Mesenchymal stem cell (in vitro differentiated cells and primary cell): Measurements from ENCODE around the gene SDCCAG8.

Source experiments
- DNase-seq: peaks from one replicate; pipeline ENCODE4 v3.0.0-alpha.2; 2013
- H2AFZ ChIP-seq: one replicate; pipeline ENCODE4 v1.6.1; 2013; ENCODE audit warnings: low read depth, mild to moderate bottlenecking, control low read depth, inconsistent platforms, low read length, moderate library complexity
- H2AK5ac ChIP-seq: 2 replicates; pipeline ENCODE4 v1.6.1; 2013; ENCODE audit warnings: low read length, moderate library complexity, mild to moderate bottlenecking, inconsistent platforms; ENCODE audit not compliant: severe bottlenecking
- H2BK120ac ChIP-seq: one replicate; pipeline ENCODE4 v1.6.1; 2013; ENCODE audit warnings: low read depth, mild to moderate bottlenecking, inconsistent platforms, low read length, moderate library complexity
- H2BK12ac ChIP-seq, 2 experiments: one replicate each; pipeline ENCODE4 v1.6.1; 2013; ENCODE audit warnings: inconsistent platforms in 2 of 2, low read length in 2 of 2, mild to moderate bottlenecking in 2 of 2, moderate library complexity in 2 of 2, control low read depth in 1 of 2
- H2BK15ac ChIP-seq: one replicate; pipeline ENCODE4 v1.6.1; 2013; ENCODE audit warnings: mild to moderate bottlenecking, low read depth, inconsistent platforms; ENCODE audit not compliant: poor library complexity, severe bottlenecking
- H2BK5ac ChIP-seq: 2 replicates; pipeline ENCODE4 v1.6.1; 2013; ENCODE audit warnings: low read depth, mild to moderate bottlenecking, low read length, control low read depth, inconsistent platforms; ENCODE audit not compliant: poor library complexity, severe bottlenecking
- H3K14ac ChIP-seq, 2 experiments: one replicate each; pipeline ENCODE4 v1.6.1; 2013; ENCODE audit warnings: inconsistent platforms in 2 of 2, low read length in 2 of 2, control low read depth in 1 of 2, mild to moderate bottlenecking in 1 of 2, moderate library complexity in 1 of 2
- H3K18ac ChIP-seq, 2 experiments: one replicate each; pipeline ENCODE4 v1.6.1; 2013; ENCODE audit warnings: inconsistent platforms in 2 of 2, low read length in 2 of 2, control low read depth in 1 of 2, low read depth in 1 of 2, mild to moderate bottlenecking in 1 of 2
- H3K23ac ChIP-seq, 2 experiments: one replicate each; pipeline ENCODE4 v1.6.1; 2013; ENCODE audit warnings: inconsistent platforms in 2 of 2, low read length in 2 of 2, mild to moderate bottlenecking in 2 of 2, moderate library complexity in 2 of 2, control low read depth in 1 of 2
- H3K27ac ChIP-seq: 2 replicates; pipeline ENCODE4 v1.5.1; 2013; ENCODE audit warnings: mild to moderate bottlenecking, moderate library complexity, low read length, control low read depth, inconsistent platforms; ENCODE audit not compliant: poor library complexity, severe bottlenecking
- H3K27me3 ChIP-seq, 2 experiments: 2 replicates each; pipeline versions ENCODE4 v1.6.1 to v1.7.0; 2013; ENCODE audit warnings: low read length in 2 of 2, mild to moderate bottlenecking in 2 of 2, moderate library complexity in 2 of 2, control low read depth in 1 of 2, inconsistent platforms in 1 of 2; ENCODE audit not compliant: control insufficient read depth in 1 of 2, insufficient read depth in 1 of 2
- H3K36me3 ChIP-seq, 2 experiments: 2 replicates each; pipeline versions ENCODE4 v1.6.1 to v1.7.0; 2013; ENCODE audit warnings: low read length in 2 of 2, control low read depth in 1 of 2, inconsistent platforms in 1 of 2, low read depth in 1 of 2, mild to moderate bottlenecking in 1 of 2; ENCODE audit not compliant: insufficient read depth in 2 of 2, control insufficient read depth in 1 of 2
- H3K4ac ChIP-seq, 2 experiments: one replicate each; pipeline ENCODE4 v1.6.1; 2013; ENCODE audit warnings: inconsistent platforms in 2 of 2, low read length in 2 of 2, mild to moderate bottlenecking in 2 of 2, moderate library complexity in 2 of 2, control low read depth in 1 of 2, low read depth in 1 of 2
- H3K4me1 ChIP-seq: 2 replicates; pipeline ENCODE4 v1.6.1; 2013; ENCODE audit warnings: low read depth, low read length, control low read depth; ENCODE audit not compliant: control insufficient read depth, insufficient read depth
- H3K4me2 ChIP-seq: 2 replicates; pipeline ENCODE4 v1.6.1; 2013; ENCODE audit warnings: low read length, mild to moderate bottlenecking, inconsistent platforms; ENCODE audit not compliant: poor library complexity, severe bottlenecking
- H3K4me3 ChIP-seq, 2 experiments: 2 replicates each; pipeline versions ENCODE4 v1.5.1 to v1.7.0; 2013; ENCODE audit warnings: low read length in 2 of 2, mild to moderate bottlenecking in 2 of 2, control low read depth in 1 of 2, low read depth in 1 of 2; ENCODE audit not compliant: insufficient read depth in 1 of 2
- H3K79me1 ChIP-seq: replicated peaks from 2 replicates; pipeline ENCODE4 v1.6.1; 2013; ENCODE audit warnings: mild to moderate bottlenecking, control low read depth, low read length, inconsistent platforms; ENCODE audit not compliant: poor library complexity, severe bottlenecking
- H3K9ac ChIP-seq: 2 replicates; pipeline ENCODE4 v1.7.0; 2013; ENCODE audit warnings: mild to moderate bottlenecking, low read length, moderate library complexity
- H3K9me3 ChIP-seq: 2 replicates; pipeline ENCODE4 v1.7.0; 2013; ENCODE audit warnings: mild to moderate bottlenecking, low read length; ENCODE audit not compliant: control insufficient read depth
- H4K8ac ChIP-seq: one replicate; pipeline ENCODE4 v1.6.1; 2013; ENCODE audit warnings: inconsistent platforms, mild to moderate bottlenecking, low read length, moderate library complexity
- H4K91ac ChIP-seq: one replicate; pipeline ENCODE4 v1.6.1; 2013; ENCODE audit warnings: mild to moderate bottlenecking, low read length, inconsistent platforms
- WGBS: methylation state at CpG from one replicate; pipeline ENCODE4 v1.1.7; 2013; ENCODE audit warnings: mixed read lengths; 5-methylcytosine and 5-hydroxymethylcytosine counted together

The SDCCAG8 gene

GRCh38 chr1:243539636-243540035, 283.8 kb downstream of the SDCCAG8 start:
- Histone ChIP-seq H3K4me2 (no peak overlapping the region), H3K23ac (no peak overlapping the region), H2BK15ac (no peak overlapping the region), H3K27ac (no peak overlapping the region), H4K91ac (no peak overlapping the region), H3K4ac (no peak overlapping the region), H4K8ac (no peak overlapping the region), H3K79me1 (peaks cover 5% of the 10 kb centered on the region), H2BK12ac (no peak overlapping the region), H3K4me1 (no peaks in the 10 kb centered on the region), H3K27me3 (no peaks in the 10 kb centered on the region), H3K36me3 (peaks cover 10 to 22% of the 10 kb centered on the region in 2 experiments), H2AK5ac (no peak overlapping the region), H2BK5ac (no peak overlapping the region), H3K14ac (no peak overlapping the region), H3K4me3 (no peak overlapping the region), H3K18ac (no peak overlapping the region), H3K9ac (no peak overlapping the region), H2BK120ac (no peak overlapping the region), H2AFZ (no peak overlapping the region), H3K9me3 (no peaks in the 10 kb centered on the region)
- no peak for DNase-seq

- Histone ChIP-seq H3K4me2 (no peak overlapping the region), H2BK120ac (no peak overlapping the region), H3K4ac (no peak overlapping the region), H2BK12ac (no peak overlapping the region), H3K36me3 (peaks cover 12 to 29% of the 10 kb centered on the region in 2 experiments), H2AK5ac (no peak overlapping the region), H3K79me1 (peaks cover 8% of the 10 kb centered on the region), H3K23ac (no peak overlapping the region), H3K4me1 (no peaks in the 10 kb centered on the region), H3K4me3 (no peak overlapping the region), H3K9me3 (no peaks in the 10 kb centered on the region), H4K8ac (no peak overlapping the region), H3K27me3 (no peaks in the 10 kb centered on the region), H3K18ac (peak overlapping the region in 1 of 2 experiments; percentile 4), H3K27ac (no peak overlapping the region), H3K14ac (no peak overlapping the region), H4K91ac (no peak overlapping the region), H3K9ac (no peak overlapping the region), H2BK15ac (no peak overlapping the region), H2BK5ac (no peak overlapping the region), H2AFZ (no peak overlapping the region)
- 69% methylated on average over 6 of the region's 7 CpGs for WGBS
- no peak for DNase-seq
Observed at GRCh38 chr1:243542739-243543415, 287.0 kb downstream of the SDCCAG8 start.

DNA sequence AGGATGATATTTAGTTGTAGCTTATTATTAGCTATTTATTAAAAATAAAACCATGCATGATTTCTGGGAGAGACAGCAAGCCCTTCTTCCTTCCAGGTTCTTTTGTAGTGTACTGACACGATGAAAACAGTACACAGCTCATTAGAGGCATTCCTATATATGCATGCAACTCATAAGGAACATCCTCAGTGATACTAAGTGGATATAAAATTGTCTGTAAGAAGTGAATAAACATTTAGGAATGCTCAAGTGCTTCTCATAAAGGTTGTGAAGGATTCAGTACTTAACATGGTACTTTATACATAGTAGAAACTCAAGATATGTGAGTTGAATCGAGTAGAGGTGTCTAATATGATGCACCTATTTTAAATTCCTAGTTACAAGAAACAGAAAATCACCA, 287.7 kb downstream of the SDCCAG8 start:
- H3K4ac ChIP-seq, result no peak overlapping the region
- no peak overlapping the region for H2BK120ac ChIP-seq
- H3K4me2 ChIP-seq, result no peak overlapping the region
- no peak overlapping the region for H3K18ac ChIP-seq
- no peak overlapping the region for H2BK12ac ChIP-seq
- no peak overlapping the region for H3K9ac ChIP-seq
- peaks cover 9% of the 10 kb centered on the region for H3K79me1 ChIP-seq
- no peak overlapping the region for H4K8ac ChIP-seq
- peak; percentile 20 for DNase-seq
- H4K91ac ChIP-seq, result no peak overlapping the region
- H3K36me3 ChIP-seq, result peaks cover 12 to 30% of the 10 kb centered on the region in 2 experiments
- no peak overlapping the region for H2BK5ac ChIP-seq
- no peak overlapping the region for H3K4me3 ChIP-seq
- H3K23ac ChIP-seq, result no peak overlapping the region
- 38% methylated on average over 1 of the region's 2 CpGs for WGBS
- H3K9me3 ChIP-seq, result no peaks in the 10 kb centered on the region
- H3K4me1 ChIP-seq, result no peaks in the 10 kb centered on the region
- H3K14ac ChIP-seq, result no peak overlapping the region
- no peak overlapping the region for H3K27ac ChIP-seq
- no peak overlapping the region for H2AK5ac ChIP-seq
- H2BK15ac ChIP-seq, result no peak overlapping the region
- H3K27me3 ChIP-seq, result no peaks in the 10 kb centered on the region
- no peak overlapping the region for H2AFZ ChIP-seq

GRCh38 chr1:243546457-243546856, 290.6 kb downstream of the SDCCAG8 start:
- no peak overlapping the region for H3K27ac ChIP-seq

More at GRCh38 chr1:243546457-243546856, 290.6 kb downstream of the SDCCAG8 start:
- Histone ChIP-seq H3K36me3 (peaks cover 12 to 30% of the 10 kb centered on the region in 2 experiments), H4K91ac (no peak overlapping the region), H2BK5ac (no peak overlapping the region), H3K9ac (no peak overlapping the region), H3K4me1 (peaks cover 3% of the 10 kb centered on the region), H2AFZ (no peak overlapping the region), H3K9me3 (no peaks in the 10 kb centered on the region), H3K23ac (no peak overlapping the region), H3K4me2 (no peak overlapping the region), H2AK5ac (no peak overlapping the region), H2BK12ac (no peak overlapping the region), H2BK120ac (no peak overlapping the region), H2BK15ac (no peak overlapping the region), H3K4ac (no peak overlapping the region), H3K14ac (no peak overlapping the region), H4K8ac (no peak overlapping the region), H3K18ac (no peak overlapping the region), H3K79me1 (peaks cover 8% of the 10 kb centered on the region), H3K27me3 (no peaks in the 10 kb centered on the region), H3K4me3 (no peak overlapping the region)
- DNase-seq, result no peak
- WGBS, result 0% methylated on average over 1 of the region's 1 CpG
